Right lobe of liver (tissue), 4 donors: ENCODE data around the gene AIFM3.

ENCODE experiments used
- CTCF ChIP-seq, 4 donors: fragments of 200-600 bp in 3 of 4; fragments of 450-650 bp in 1 of 4; IDR thresholded peaks; one replicate each; pipeline versions ENCODE4 v1.5.1 to v1.8.0; 2016 to 2022; ENCODE audit warnings: antibody characterized with exemption in 4 of 4, mild to moderate bottlenecking in 2 of 4
- POLR2A ChIP-seq: fragments of 450-650 bp; IDR thresholded peaks from one replicate; pipeline ENCODE4 v1.6.1; 2017; ENCODE audit warnings: antibody characterized with exemption, mild to moderate bottlenecking
- donor health status: DM: no; HTN: no; CAD: no.
- donor health status: DM: no; HTN: no; CAD: no.
- donor health status: DM: no; HTN: yes; CAD: no.

- TF ChIP-seq POLR2A (no peak), CTCF (IDR thresholded peaks at IDR 0.05) (no peak)
Measured at GRCh38 chr22:20948450-20948849, 18.6 kb upstream of the AIFM3 start.
